GM21423 (cell line): ENCODE data around the gene RPL12.

Source experiments
- ATAC-seq: cut with Tn5 transposase; IDR thresholded peaks from one replicate; pipeline ENCODE4 v1.9.1; 2021; ENCODE audit warnings: mild to moderate bottlenecking, moderate library complexity; ENCODE audit not compliant: unreplicated experiment

Gene RPL12

GRCh38 chr9:127407492-127407843 lies 43.7 kb downstream of the RPL12 start:
- no peak for ATAC-seq

GRCh38 chr9:127406799-127407491 lies 44.3 kb downstream of the RPL12 start:
- ATAC-seq = no peak

- no peak for ATAC-seq
These were observed 45.7 kb downstream of the RPL12 start for GRCh38 chr9:127405344-127406125.

GRCh38 chr9:127404631-127405030 lies 46.6 kb downstream of the RPL12 start:
- no peak for ATAC-seq

- ATAC-seq = no peak
These were observed 47.6 kb downstream of the RPL12 start for GRCh38 chr9:127403507-127404192.

- ATAC-seq = no peak
These were observed 48.7 kb downstream of the RPL12 start for GRCh38 chr9:127402401-127403090.

GRCh38 chr9:127399736-127400269 lies 51.4 kb downstream of the RPL12 start:
- no peak for ATAC-seq

GRCh38 chr9:127398715-127399400 lies 52.3 kb downstream of the RPL12 start:
- no peak for ATAC-seq

GRCh38 chr9:127398275-127398647 lies 52.9 kb downstream of the RPL12 start:
- no peak for ATAC-seq
